ENCODE data around the gene SQOR.

DNA sequence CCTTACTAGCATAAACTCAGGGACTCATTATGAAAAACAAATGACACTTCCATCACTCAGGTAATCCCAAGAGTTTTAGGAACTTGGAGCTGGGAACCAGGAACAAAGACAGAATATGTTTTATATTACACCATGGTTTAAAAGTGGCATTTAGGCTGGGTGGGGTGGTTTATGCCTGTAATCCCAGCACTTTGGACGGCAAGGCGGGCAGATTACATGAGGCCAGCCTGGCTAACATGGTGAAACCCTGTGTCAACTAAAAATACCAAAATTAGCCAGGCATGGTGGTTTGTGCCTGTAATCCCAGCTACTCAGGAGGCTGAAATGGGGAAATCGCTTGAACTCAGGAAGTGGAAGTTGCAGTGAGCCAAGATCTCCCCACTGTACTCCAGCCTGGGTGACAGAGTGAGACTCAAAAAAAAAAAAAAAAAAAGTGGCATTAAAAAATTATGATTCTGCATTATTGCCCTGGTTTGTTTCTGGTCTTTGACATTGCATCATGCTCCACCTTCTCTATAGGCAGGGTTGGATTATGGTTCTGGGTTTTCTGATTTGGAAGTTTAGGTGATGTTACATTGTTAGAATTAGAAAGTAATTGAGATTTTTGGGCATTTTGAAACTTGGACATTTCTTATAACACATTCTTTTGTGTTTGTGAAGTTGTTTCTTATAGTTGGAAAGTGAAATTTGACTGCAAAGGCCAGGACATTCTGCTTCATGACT, 19.0 kb downstream of the SQOR start:
- TF ChIP-seq CTCF (IDR thresholded peaks at IDR 0.05) (no peak), POLR2A (IDR thresholded peaks at IDR 0.05) (no peak)
